HG02938 (cell line): Measurements from ENCODE around the gene CENPW.

Experiments used
- ATAC-seq: cut with Tn5 transposase; IDR thresholded peaks from one replicate; pipeline ENCODE4 v1.9.1; 2021; ENCODE audit warnings: mild to moderate bottlenecking, moderate library complexity; ENCODE audit not compliant: unreplicated experiment

Gene CENPW

DNA sequence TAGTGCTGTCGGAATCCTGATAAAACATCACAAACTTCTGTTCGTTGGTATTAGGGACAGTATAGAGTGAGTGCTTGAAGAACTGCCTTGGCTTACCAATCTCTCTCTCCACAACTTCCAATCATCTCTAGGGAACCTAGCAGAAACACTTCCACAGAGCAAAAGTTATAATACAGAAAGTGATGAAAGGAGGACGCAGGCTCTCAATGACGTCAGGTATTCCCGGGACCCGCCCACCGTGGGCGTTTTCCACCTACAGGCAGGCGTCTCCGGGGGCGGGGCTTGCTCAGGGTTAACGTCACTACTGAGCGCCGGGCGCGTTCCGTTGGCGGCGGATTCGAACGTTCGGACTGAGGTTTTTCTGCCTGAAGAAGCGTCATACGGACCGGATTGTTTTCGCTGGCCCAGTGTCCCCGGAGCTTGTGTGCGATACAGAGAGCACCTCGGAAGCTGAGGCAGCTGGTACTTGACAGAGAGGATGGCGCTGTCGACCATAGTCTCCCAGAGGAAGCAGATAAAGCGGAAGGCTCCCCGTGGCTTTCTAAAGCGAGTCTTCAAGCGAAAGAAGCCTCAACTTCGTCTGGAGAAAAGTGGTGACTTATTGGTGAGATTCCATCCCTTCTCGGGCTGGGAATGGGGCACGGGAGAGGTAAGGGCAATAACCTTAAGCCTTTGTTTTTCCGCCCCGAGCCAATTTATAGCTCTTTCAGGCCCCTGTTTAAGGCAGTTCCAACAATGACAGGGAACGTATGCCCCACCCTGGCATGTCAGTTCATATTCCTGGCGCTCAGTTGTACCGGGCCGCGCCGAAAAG lies at the start of gene CENPW:
TSS of gene CENPW (plus strand) at position 320 of the 814 bp plus-strand sequence. CDS start at position 479, 159 bp downstream.
- peak; percentile 92 for ATAC-seq

DNA sequence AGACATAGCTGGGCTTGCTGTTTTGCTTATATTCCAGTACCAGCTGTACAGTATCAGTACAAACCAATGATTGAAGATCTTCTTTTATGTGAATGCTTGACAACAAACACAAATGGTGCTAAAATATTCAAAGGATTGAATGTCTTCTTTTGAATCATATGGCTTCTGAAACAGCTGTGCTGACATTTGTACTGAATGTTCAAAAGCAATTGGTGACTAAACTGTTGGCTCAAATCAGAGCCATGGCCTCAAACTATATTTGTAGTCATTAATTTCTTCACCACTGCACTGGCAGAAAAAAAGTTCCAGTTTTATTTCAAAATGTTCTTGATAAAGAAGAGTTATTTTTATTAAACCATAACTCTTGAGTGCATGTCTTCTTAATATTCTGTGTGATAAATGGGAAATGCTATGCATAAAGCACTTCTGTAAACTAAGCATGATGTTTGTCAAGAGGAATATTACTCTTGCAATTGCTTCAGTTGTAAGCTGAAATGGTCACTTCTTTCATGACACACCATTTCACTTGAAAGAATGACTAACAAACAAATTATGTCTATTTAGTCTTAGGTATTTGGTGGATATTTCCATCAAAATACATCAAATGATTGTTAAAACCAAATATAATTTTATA lies 45.9 kb upstream of the CENPW start:
- ATAC-seq: no peak

DNA sequence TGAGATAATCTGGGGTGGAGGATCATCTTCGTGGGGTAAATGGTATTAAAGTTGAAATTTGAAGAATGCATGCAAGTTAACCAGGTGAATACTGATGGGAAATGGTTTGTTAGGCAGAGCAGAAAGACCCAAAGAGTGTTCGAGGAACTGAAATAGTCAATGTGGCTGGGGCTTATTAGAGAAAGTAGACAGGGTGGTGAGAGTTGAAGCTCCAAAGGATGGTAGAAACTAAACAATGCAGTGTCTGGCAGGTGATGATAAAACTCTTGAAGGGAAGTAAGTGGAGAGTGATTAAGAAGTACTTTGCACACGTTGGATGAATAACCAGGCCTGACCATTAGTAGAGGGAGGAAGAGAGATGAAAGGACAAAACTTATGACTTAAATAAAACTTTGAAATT lies 39.8 kb upstream of the CENPW start:
- peak; percentile 56 for ATAC-seq

DNA sequence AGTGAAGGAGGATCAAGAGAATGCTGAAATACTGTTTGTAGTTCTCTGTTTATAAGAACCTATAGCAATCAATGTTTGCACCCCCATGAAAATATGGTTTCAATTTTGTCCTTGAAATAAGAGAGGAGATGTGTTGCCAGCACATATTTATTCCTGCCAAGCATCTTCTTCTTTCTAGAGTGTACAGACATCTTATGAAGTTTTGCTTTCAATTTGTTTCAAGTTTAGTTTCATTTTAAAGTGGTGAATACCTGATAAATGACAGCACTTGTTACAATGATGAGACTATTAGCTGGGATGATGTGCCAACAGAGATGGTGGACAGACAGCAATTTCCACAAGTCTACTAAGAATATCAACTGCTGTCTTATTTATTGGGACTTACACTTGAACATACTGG lies 39.2 kb upstream of the CENPW start:
- ATAC-seq: peak; percentile 88

DNA sequence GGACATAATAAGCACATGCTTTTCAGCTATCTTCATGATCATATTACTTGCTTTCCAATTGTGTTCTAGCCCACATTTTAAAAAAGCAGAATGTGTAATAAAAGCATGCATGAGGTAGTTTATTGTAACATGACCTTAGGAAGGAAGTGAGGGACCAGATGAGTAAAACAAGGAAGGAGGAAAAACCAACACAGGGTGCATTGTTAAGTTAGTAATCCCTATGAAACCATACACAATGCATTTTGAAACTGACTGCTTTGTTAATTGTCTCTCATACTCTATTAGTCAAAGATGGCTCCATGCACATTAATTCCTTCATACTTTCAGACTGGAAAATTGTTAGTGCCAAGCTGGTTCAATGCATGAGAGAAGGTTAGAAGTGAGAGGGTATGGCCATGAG lies 37.7 kb upstream of the CENPW start:
- ATAC-seq: no peak

DNA sequence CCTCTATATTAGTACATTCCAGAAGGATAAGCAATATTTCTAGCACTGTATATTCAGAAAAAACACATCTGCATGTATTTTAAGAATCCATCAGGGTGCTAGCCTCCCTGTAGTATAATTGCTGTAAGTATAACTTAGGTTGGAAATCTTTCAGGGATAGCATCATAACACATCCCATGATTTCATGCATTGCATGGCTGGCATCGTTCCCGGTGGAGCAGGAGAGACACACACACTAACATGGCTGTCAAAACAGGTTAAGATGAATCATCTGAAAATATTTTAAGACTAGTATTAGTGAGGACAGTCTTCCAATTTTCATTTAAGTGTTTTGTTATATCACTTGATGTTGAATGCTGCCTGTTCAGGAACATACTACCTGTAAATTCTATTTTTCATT lies 32.1 kb upstream of the CENPW start:
- ATAC-seq: no peak

DNA sequence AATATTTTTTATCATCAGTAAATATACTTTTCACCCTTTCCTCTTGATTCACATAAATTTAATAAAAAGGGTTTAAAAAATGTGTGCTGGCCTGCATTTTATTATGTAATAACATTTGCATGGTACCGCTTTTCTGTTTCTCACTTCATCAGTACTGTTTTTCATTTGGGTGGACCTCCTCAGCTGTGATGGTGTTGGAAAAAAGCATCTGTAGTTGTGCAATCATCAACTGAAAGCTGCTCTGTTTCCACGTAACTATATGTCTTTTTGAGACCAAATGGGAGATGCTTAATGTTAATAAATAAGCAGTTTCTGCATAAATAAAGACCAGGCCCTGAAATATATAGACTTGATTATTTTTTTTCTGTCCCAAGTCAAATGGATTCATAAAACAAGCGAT lies 31.6 kb upstream of the CENPW start:
- no peak for ATAC-seq

DNA sequence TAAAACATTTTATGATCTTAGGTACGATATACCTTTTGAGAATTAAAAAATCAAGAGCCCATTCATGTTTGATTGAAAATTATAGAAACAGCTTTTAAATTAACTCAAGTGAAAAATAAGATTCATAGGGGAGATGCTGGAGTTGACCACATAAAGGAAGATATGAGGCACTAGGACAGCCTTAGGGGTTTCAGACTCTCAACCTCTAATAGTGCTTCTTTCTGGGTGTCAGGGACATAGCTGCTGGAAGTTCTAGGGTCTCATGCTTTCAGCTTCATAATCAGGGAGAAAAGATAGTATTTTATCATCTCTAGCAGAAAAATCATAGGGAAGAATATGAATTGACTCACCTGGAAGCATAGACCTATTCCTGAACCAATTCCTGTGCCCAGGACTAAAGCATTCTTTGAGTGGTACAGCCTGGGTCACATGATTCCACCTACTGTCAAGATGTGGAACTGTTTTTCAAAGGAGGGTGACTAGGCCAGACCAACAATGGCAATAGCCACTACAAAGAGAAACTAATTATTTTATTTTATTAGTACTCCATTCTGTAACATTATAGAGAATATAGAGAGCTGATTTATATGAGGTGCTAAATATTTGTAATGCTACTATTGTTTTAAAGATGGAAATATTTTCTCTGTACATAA lies 27.8 kb upstream of the CENPW start:
- peak; percentile 97 for ATAC-seq

DNA sequence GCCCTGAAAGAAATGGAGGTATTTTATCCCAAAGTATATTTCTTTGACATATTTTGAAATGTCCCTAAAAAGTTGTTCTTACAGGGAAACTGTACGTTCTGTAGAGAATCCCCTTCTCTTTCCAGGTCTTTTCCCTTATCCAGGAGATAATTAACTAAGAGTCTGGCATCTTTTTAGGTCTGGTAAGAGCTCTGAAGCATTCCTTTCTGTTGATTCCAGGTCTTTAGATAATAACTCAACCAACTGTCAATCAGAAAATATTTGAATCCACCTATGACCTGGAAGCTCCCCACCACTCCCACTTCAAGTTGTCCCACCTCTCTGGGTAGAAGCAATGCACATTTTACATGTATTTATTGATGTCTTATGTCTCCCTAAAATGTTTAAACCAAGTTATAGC lies 26.0 kb upstream of the CENPW start:
- ATAC-seq: no peak

DNA sequence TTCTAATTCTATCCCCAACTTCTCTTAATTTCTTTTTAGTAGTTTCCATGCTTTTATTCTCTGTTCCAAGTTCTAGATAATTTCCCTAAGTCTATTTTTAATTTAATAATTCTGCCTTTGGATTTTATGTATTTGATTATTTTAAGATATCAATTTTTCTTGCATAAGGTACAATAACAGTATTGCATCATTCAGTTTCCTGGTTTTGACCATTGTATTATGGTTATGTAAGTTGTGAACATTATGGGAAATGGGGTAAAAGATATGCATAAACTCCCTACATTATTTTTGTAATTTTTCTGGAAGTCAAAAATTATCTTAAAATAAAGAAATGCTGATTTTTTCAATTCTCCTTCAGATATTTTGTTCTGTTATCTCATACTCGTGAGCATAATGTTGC lies 21.1 kb upstream of the CENPW start:
- no peak for ATAC-seq

DNA sequence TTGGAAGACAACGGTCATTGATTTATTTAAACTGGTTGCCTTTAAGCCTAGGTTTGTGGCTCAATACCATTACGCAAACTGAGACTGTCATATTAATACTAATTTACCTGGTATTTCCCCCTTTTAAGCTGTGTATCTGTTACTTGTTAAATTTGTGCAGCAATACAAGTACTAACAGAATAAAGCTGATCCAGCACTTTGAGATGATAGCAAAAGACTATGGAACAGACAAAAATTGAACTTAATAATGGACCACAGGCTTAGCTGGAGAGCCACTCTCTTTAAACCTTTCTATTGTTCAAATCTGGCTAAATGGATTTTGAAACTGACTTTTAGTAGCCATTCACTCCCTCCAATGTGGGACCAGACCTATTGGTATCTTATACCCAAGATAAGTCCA lies 6.2 kb upstream of the CENPW start:
- no peak for ATAC-seq

DNA sequence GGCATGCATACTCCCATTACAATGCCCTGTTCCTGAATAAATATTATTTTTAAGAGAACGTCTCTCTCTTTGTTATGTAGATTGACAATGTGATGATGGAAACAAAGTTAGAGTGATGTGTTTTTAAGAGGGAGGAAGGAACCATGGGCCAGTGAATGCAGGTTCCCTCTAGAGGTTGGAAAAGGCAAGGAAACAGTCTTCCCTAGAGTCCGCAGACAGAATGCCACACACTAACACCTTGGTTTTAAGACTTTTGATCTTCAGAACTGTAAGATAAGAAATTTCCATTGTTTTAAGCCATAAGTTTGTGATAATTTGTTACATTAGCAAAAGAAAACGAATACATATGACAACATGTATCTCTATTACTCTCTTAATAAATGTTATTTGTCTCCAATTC lies 4.7 kb upstream of the CENPW start:
- ATAC-seq: no peak

DNA sequence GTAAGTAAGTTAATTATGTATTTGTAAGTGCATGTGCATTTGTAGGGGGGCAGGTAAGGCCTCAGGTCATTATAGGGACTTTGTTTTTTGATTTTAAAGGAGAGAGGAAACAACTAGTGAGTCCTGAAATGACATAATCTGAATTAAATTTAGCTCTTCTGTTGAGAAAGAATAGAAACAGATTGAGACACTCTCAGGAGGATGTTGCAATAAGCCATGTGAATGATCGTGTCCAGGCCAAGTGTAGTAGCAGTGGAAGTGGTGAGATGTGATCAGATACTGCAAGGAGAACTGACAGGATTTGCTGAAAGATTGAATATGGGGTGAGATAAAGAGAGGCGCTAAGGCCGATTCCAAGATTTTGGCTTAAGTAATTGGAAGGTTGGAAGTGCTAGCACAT lies 2.6 kb upstream of the CENPW start:
- no peak for ATAC-seq

DNA sequence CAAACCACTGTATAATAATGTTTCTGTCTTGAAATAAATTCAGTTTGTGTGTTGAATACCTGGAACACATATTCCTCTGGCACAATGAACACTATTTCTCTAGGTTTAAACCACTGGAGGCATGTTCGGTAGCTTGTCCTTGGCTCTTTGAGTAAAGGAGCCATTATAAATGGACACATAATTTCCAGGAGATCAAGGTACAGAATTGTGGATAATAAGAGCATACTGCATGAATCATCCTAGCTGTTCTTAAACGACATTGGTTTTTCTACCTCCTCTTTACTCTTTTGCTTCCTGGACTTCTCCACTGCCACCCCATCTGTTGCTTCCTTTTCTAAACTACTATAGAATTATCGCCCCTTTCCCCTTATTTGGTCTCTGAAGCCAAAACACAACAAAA lies 1.2 kb downstream of the CENPW start:
- no peak for ATAC-seq

DNA sequence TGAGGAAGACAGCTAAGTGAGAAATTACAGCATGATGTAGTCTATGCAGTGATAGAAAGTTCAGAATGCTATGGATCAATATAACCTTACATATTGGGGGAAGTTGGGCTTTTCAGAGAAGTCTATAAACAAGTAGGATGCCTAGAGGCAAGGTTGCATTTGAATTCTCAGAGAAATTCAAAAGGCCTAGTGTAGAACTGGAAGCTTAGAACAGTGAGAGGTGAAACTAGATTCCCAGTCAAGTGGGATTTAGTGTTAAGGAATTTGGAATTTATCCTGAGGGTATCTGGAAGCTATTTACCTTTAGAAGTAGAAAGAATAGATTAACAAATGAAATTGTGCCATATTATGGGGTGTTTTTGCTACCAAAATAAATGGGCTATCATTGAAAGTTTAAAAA lies 4.3 kb downstream of the CENPW start:
- ATAC-seq: no peak

DNA sequence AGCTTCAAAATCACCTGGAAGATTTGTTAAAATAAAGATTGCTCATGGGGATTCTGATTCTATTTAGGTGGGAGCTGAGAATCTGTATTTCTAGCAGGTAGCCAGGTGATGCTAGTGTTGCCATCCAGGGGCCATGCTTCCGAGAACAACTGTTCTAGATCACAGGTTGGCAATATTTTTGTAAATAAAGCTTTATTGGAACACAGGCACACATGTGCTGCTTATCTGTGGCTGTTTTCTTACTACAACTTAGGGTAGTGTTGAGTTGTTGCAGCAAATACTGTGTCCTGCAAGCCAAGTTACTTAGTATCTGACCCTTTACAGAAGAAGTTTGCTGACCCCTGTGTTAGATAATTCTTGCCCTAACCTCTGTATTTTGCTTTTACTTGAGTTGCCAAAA lies 12.0 kb downstream of the CENPW start:
- no peak for ATAC-seq

DNA sequence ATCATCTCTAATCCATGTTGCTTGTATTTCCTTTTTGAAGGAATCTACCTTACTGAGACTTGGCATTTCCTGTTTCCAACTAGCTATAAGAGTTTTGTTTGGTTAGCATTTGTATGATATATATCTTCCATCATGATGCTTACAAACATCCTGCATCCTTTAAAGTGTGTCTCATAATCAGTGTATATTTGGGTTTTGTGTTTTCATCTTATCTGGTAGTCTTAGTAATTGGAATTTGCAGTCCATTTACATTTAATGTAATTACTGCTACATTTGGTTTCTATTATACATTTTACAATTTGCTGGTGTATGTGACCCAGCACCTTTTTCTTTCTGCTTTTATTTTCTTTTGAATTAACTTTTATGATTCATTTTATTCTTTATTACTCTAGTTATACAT lies 12.6 kb downstream of the CENPW start:
- no peak for ATAC-seq

DNA sequence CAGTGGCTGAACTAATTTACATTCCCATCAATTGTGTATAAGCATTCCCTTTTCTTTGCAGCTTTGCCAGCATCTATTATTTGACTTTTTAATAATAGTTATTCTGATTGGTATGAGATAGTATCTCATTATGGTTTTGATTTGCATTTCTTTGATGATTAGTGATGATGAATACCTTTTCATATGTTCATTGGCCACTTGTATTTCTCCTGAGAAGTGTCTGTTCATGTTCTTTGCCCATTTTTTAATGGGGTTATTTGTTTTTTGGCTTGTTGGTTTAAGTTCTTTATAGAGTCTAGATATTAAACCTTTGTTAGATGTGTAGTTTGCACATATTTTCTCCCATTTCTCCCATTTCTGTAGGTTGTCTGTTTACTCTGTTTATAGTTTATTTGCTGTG lies 16.6 kb downstream of the CENPW start:
- no peak for ATAC-seq

DNA sequence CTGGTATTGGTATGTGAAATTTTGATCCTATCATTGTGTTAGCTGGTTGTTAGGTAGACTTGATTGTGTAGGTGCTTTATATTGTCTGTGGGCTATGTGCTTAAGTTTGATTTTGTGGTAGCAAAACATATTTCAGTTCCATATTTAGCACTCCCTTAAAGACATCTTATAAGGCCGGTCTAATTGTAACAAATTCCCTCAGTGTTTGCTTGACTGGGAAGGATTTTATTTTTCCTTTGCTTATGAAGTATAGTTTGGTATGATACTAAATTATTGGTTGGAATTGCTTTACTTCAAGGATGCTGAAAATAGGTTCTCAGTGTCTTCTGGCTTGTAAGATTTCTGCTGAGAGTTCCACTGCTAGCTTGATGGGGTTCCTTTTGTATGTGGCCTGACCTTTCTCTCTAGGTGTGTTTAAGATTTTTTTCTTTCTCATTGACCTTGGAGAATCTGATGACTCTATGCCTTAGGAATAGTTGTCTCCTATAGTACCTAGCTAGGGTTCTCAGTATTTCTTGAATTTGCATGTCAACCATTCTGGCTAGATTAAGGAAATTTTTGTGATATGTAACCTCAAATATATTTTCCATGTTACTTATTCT lies 20.1 kb downstream of the CENPW start:
- no peak for ATAC-seq

DNA sequence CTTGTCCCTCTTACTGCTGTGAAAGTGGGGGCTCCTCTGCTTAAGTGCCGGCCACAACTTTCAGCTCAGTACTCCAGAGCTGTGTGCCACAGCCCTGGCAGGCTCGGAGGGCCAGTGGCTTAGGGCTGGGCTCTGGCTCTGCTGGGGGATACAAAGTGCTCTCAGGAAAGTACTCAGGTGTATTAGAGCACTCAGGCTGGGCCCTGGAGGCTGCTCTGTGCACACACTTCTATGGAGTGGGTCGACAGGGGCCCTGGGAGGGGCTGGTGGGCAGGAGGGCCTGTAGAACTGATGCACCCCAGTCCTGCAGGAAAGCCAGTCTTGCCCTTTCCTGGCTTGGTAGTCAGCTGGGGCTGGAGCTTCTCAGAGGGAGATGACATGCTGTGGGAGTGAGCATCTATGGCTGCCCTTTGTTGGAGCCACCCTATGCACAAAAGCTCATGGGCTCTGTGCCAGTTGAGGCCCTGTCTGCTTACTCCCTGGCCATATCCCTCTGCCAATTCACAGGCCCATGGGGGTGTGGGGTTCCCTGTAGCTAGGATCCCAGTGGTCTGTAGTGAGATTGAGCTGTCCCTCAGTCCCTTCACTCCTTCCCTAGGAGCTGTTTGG lies 22.0 kb downstream of the CENPW start:
- no peak for ATAC-seq

DNA sequence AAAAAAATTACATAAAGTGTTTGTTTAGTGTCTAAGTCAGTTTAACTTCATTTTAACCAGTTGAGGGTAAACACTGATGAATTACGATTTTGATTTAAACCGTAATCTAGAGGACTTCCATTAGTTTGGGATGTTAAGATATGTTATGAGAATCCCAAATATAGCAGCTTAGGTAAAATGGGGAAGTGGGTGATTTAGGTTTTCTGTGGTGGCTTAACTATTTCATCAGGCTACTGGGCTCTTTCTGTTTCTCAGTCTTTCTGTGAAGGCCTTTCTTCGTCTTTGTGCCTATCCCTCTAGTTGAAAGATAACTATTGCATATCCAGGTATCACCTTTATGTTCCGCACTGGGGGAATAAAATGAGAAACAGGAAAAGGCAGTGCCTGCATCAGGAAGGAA lies 27.9 kb downstream of the CENPW start:
- ATAC-seq: peak; percentile 49
